ENCODE data around the gene TBX22. TPM values are rescaled to one million over a fixed set of nuclear protein-coding genes. Genes with fewer than 3 reads are reported as not detected.
"Not testable (repeated sequence)": the region's sequence is repeated elsewhere in the genome, so short reads cannot be mapped to it uniquely, and the experiment has no call there.

TBX22 gene
- total RNA-seq, 4 donors from 2014 or later = not detected

GRCh38 chrX:80021621-80022020, 7.1 kb downstream of the TBX22 start:
- Histone ChIP-seq H3K27ac (no peak overlapping the region), H3K27me3 (no peaks in the 10 kb centered on the region), H3K36me3 (no peaks in the 10 kb centered on the region), H3K4me3 (no peak overlapping the region), H3K9me3 (no peaks in the 10 kb centered on the region), H3K4me1 (no peaks in the 10 kb centered on the region)
- TF ChIP-seq CTCF (IDR thresholded peaks at IDR 0.05) (no peak), POLR2A (IDR thresholded peaks at IDR 0.05) (no peak)
- no peak for DNase-seq

GRCh38 chrX:80022363-80023031, 7.9 kb downstream of the TBX22 start:
- no peak overlapping the region for H3K4me3 ChIP-seq
- no peak for DNase-seq
- H3K4me1 ChIP-seq = no peaks in the 10 kb centered on the region
- H3K27ac ChIP-seq = no peak overlapping the region
- TF ChIP-seq POLR2A (IDR thresholded peaks at IDR 0.05) = no peak
- no peak for TF ChIP-seq CTCF (IDR thresholded peaks at IDR 0.05)
- H3K36me3 ChIP-seq = no peaks in the 10 kb centered on the region
- no peaks in the 10 kb centered on the region for H3K27me3 ChIP-seq
- H3K9me3 ChIP-seq = no peaks in the 10 kb centered on the region

- no peak for DNase-seq
- Histone ChIP-seq H3K4me1 (no peaks in the 10 kb centered on the region), H3K27me3 (no peaks in the 10 kb centered on the region), H3K9me3 (no peaks in the 10 kb centered on the region), H3K36me3 (no peaks in the 10 kb centered on the region), H3K4me3 (no peak overlapping the region), H3K27ac (no peak overlapping the region)
- TF ChIP-seq POLR2A (IDR thresholded peaks at IDR 0.05) (no peak), CTCF (IDR thresholded peaks at IDR 0.05) (no peak)
Measured at GRCh38 chrX:80026116-80026515, 11.6 kb downstream of the TBX22 start.

- H3K36me3 ChIP-seq, H3K27ac ChIP-seq, DNase-seq, H3K4me3 ChIP-seq, H3K4me1 ChIP-seq, H3K27me3 ChIP-seq, H3K9me3 ChIP-seq: not testable (repeated sequence)
Measured at GRCh38 chrX:80066156-80066555, 51.6 kb downstream of the TBX22 start.

GRCh38 chrX:80075625-80076024, 61.1 kb downstream of the TBX22 start:
- H3K9me3 ChIP-seq, H3K27me3 ChIP-seq, DNase-seq, H3K36me3 ChIP-seq, H3K4me1 ChIP-seq, H3K4me3 ChIP-seq, H3K27ac ChIP-seq: not testable (repeated sequence)

Measured in Peyer's patch (tissue), 4 donors.